ENCODE results near the gene SPATA21.
"Not testable (repeated sequence)": the region's sequence is repeated elsewhere in the genome, so short reads cannot be mapped to it uniquely, and the experiment has no call there.

SPATA21 gene, protein sequence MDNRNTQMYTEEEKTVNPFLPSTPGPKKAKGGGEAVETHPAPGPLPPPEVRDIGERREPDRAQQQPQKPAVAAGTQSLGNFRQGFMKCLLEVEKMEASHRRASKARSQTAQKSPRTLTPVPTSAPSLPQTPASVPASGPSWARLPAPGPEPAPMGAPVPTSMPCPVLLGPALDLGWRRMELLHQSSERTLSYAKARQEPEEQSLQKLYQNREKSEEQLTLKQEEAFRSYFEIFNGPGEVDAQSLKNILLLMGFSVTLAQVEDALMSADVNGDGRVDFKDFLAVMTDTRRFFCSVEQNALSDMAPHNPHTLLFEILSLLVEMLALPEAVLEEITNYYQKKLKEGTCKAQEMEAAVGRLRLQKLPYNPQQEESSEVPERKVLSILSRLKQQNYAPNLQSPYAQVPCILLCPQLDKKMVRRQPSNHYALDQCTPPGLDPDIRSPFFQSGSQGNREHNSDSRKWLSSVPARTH

DNA sequence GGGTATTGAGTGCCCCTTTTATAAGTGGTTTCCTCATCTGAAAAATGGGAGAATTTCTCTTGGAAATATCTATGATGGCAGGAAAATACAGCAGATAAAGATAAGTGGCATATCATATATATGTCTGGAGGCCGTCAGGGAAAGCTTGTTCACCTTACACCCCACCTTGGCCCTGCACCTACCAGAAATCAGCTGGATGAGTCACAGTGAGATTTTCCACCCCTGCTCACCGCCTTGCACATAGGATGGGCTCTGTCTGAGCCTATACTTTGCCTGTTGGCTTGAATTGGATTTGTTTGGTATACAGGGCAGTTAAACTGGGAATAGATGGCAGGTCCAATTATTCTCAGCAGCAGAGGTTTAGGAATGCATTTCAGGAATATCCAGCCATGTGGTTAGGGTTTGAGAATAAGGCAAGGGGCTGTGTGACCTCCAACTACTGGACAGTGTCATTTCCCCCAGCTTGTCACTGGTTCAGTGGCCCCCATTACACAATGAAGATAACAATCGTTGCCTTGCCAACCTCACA is at the start of gene SPATA21:
TSS of gene SPATA21 (minus strand) at position 479 of the 529 bp plus-strand sequence. CDS start 6,053 bp downstream, outside the sequence.
- DNase-seq, result no peak

DNA sequence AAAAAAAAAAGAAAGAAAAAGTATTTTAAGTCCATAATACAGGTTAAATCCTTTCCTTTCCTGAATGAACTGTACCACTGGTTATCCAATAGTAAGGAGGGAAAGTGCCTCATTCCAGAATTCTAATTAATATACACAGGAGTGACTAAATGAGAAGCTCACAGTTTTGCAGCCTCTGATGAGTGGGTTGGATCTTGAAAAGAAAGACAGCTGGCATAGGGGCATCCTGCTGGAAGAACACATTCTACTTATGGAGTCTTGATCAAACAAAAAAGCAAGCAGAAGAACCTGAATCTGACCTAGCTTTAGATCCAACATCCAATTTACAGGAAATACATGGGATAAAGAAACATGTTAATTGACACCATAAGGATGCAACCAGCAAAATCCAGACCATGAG is 49.8 kb upstream of the SPATA21 start:
- DNase-seq, result not testable (repeated sequence)

DNA sequence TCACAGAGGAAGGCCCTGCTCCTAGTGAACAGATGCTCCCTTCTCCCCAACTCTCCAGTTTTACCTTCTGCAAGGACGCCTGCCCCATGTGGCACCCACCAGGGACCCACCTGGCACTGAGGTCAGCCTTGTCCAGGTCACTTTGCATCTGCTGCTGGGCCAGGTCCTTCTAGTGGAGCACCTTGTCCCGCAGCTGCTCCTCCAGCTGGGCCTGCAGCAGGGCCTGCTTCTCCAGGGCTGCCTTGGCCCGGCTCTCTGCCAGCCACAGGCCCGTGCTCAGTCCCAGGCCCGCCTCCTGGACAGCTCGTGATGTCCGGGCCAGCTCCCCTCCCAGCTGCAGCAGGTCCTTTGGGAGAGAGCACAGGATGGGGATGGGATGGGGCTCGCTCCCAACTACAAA is 49.1 kb upstream of the SPATA21 start:
- not testable (repeated sequence) for DNase-seq

DNA sequence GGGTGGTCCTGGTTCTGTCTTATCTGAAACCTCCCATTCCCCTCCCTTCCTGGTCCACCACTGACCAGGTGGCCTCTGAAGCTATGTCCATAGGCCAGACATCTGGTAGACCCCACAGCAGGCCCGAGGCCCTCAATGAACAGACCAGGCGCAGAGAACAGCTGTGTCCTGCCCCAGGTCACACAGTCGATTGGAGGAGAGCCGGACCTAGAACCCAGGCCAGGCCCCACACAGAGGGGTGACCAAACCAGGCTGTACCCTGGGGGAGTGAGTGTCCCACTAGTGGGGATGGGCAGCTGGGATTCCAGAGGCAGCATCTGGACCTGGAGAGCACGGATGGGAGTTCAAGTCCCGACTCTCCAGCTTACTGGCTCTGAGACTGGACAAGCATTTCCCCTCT is 47.7 kb upstream of the SPATA21 start:
- no peak for DNase-seq

DNA sequence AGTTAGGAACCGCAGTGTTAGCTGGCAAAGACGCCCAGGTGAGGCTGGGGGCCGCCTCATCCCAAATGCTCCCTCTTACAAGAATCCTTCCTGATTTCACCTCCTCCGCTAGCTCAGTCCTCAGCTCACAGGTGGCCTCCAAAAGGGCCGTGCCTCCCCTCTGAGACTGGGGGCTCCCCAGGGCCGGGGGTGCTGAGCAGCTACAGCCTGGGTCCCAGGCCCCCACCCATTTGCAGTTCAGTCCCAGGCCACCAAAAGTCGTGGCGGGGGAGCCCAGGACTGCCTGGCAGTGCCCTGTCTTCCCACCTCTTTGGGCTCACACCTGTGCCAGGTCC is 47.2 kb upstream of the SPATA21 start:
- DNase-seq, result no peak

DNA sequence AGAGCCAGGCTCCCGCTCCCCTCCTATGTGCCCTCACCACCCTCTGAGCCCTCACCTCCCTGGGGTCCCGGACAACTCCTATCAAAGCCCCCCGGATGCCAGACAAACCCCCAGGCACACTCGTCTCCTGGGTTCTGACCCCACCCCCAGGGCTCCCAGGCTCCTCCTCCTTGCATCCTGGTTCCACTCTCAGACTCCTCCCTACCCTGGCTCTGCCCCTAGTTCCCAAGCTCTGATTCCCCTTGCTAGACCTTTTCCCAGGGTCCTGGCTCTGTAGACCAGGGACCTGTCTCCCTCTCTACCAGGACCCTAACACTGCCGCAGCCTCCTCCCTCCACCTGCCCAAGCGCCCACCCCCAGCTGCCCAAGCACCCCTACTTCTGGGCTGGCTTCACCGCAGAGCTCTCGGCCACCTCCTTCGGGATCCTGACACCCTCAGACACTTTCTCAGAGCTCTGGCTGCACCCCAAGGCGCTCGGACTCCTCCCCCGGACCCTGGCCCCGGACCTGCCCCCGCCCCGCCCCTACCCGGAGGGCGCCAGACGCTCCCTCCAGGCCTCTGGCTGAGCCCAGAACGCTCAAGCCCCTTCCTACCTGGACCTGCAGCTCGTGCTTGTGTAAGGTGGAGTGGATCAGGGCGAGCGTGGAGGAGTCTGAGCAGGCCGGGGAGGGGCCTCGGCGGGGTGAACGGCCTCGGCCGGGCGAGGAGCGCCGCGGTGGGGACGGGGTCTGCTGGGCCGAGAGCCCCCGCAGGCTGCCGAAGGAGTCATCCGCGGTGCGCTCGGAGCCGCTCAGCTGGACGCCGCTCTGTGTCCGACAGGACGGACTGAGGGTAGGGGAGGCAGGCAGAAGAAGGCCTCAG is 46.6 kb upstream of the SPATA21 start:
- DNase-seq, result not testable (repeated sequence)

DNA sequence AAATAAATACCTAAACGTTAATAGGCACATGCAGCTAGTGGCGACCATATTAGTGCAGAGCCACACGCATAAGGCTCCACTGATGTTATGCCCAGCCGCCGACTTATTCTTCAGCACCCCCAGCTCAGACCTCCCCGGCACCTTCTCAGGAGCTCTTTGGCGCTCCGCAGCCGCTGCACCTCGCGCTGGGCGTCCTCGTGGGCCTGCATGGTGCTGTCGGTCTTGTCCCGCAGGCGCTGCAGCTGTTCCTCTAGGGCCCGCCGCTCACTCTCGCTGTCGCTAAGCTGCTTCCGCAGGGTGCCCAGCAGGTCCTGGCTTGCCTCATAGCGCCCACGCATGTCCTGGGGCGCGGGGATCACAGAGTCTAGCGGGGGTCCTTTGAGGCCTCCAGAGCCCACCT is 45.9 kb upstream of the SPATA21 start:
- not testable (repeated sequence) for DNase-seq

DNA sequence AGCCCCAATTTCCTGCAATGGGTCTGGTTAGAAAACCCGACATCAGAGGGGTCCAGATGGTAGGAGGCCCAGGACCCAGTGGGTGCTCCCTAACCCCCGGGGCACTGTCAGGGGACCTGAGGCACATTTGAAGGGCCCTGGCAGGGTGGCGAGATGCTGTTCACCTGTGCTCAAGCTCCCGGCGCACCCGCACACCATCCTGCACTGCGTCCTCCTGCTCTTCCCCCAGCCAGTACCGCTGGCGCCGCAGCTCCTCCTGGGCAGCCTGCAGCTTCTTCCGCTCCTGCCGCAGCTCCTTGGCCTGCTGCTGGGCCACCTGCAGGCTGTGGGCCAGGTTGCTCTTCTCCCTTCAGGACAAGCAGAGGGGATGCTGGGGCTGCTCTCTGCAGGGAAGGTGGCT is 40.9 kb upstream of the SPATA21 start:
- DNase-seq, result no peak

DNA sequence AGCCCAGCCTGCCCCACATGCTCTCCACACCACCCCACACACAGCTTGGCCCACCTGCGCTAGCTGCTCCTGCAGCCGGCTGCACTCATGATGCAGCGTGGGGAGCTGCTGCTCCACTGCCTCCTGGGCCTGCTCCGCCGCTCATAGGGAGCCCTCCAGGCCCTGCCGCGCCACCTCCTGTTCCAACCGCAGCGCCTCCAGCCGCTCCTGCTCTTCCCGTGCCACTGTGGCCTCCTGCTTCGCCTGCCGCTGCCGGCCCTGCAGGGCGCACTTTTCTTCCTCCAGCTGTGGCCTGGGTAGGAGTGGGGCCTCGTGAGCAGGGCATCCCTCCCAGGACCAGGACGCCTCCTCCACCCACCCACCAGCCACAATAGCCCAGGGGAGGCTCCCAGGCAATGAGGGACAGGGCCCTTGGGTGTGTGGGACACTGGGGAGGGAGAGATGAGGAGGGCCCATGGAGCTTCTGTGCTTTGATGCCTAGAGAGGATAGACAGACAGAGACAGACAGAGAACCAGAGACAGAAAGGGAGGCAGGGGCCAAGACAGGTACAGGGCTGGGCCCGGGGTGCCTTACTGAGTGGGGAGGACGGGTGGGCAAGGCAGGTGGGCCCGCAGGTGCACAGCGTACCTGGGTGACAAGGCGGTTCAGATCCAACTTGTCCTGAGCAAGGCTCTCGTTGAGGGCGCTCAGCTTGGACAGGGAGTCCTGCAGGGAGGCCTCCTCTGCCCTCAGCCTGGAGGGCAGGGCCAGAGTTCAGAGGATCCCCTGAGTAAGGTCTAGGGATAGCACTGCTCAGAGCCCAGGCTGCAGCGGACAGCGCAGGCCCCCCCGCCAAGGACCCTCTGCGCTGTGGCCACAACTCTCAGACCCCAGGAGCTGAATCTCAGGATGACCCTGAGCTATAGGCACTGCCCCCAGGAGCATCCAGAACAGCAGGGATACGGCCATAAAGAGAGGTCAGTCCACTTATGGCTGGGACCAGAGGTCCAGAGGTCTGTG is 38.8 kb upstream of the SPATA21 start:
- DNase-seq, result not testable (repeated sequence)

DNA sequence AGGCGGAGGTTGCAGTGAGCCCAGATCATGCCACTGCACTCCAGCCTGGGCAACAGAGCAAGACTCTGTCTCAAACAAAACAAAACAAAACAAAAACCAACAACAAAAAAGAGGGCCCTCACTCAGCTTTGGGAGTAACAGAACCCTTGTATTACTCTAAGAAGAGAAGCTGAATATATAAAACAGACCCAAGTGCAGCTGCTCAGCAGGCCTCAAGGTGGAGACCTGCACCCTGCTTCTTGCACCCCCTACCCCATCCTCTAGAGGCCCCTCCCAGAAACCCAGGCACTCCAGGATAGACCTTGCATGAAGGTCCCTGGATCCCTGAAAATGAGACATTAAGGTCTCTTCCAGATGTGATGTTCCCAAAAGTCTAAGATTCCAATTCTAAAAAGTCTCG is 37.7 kb upstream of the SPATA21 start:
- DNase-seq, result not testable (repeated sequence)

DNA sequence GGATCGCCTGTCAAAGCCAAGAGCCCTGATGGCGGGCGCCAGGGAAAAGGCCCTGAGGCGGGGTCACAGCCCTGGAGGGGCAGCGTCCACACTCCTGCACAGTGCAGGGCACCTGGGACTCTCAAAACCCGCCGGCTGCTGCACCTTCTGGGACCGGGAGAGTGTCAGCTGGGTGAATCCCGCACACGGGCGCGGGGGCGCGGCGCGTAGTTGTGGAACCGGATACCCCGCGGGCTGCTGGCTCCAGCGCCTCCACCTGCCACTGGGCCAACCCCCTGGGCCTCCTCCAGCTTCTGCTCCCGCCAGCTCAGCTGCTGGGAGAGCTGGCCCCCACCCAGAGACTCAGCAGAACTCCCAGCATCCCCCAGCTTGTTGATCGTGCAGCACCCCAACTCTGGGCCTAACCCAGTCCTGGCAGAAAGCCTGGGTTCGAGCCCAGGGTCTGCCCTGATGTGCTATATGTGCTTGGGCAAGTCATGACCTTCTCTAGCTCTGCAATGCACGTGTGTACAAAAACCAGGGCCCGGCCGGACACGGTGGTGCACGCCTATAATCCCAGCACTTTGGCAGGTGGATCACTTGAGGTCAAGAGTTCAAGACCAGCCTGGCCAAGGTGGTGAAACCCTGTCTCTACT is 37.1 kb upstream of the SPATA21 start:
- DNase-seq, result no peak

DNA sequence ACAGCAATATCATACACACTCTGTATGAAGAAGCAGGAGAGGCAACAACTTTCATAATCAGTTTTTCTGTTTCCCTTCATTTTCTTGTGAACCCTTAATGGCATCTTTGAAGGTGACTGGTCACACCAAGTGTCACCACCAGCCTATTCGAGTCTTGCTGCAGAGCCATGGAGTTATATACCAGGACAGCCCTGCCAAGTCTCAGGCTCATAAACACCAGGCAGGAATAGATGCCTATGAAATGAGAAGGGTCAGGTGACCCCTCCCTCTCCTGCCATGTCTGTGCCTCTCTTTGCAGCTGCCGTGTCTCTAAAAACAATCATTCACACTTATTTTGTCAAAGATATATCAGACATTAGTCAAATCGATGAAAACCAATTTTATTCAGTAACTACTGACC is 31.3 kb upstream of the SPATA21 start:
- no peak for DNase-seq

DNA sequence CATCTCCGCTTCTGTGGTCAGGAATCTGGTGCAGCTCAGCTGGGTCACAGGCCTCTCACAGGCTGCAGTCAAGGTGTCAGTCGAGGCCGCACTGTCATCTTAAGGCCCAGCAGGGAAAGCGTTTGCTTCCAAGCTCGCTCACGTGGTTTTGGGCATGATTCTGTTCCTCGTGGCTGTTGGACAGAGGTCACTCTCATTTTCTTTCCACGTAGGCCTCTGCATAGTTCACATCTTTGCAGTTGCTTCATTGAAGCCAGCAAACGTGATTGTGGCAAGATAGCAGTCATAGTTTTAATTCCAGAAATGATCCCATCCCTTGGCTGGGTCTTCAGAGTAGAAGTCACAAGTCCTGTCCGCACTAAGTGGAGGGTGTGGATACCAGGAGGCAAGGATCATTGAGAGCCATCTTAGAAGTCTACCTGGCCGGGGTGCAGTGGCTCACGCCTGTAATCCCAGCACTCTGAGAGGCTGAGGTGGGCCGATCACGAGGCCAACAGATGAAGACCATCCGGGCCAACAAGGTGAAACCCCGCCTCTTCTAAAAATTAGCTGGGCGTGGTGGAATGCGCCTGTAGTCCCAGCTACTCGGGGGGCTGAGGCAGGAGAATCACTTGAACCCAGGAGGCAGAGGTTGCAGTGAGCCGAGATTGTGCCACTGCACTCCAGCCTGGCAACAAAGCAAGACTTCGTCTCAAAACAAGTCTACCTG is 27.8 kb upstream of the SPATA21 start:
- no peak for DNase-seq

DNA sequence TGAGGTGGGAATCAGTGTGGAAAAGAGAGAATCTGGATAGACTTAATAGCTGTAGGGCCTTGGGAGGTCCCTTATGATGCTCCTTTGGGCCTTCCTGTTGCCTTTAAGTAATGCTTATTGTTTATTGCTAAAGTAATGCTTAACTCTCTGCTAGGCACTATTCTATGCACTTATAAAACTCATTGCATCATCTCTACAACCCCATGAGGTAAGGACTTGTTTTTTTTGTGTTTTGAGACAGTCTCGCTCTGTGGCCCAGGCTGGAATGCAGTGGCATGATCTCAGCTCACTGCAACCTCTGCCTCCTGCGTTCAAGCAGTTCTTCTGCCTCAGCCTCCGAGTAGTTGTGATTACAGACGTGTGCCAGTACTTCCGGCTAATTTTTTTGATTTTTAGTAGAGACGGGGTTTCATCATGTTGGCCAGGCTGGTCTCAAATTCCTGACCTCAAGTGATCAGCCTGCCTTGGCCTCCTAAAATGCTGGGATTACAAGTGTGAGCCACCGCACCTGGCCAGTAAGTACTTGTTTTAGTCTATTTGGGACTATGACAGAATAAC is 25.6 kb upstream of the SPATA21 start:
- no peak for DNase-seq

DNA sequence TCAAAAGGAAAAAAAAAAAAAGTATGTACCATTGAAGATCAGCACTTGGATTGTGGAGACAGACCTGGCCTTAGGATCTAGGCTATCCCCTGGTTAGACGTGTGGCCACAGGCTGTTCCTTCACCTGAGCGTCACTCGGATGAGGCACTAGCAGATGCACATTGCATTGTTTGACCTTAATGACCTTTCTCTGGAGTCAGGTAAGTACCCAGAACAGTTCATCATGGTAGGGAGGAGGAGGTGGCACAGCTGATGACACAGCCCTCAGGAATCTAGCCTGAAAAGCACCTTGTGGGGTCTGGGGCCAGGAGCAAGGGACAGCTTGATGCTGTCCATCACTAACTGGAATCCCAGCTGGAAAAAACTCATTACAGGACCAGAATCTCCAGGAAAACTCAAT is 24.5 kb upstream of the SPATA21 start:
- no peak for DNase-seq

DNA sequence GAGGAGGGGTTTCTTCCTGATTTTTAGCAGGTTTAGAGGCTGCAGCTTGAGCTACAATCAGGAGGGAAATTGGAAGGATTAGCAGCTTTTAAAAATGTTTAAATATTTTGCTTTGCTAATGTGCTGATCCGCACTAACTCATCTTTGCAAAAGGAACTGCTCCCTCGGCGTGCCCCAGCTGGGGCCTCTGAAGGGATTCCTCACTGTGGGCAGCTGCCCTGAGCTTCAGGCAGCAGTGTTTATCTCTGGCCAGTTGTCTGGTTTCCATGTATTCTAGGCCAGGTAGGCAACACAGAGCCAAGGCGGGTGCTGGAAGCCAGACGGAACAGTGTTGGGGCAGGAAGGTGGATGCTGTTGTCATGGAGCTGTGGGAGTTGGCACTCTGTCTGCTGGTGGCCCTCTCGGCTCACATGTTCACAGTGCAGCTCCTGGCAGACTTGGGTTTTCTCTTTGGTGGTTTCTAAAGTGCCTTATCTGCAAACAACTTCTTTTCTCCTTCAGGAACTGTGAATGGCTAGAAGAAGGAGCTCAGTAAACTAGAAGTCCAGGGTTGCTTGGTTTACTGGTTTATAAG is 22.2 kb upstream of the SPATA21 start:
- DNase-seq, result no peak

DNA sequence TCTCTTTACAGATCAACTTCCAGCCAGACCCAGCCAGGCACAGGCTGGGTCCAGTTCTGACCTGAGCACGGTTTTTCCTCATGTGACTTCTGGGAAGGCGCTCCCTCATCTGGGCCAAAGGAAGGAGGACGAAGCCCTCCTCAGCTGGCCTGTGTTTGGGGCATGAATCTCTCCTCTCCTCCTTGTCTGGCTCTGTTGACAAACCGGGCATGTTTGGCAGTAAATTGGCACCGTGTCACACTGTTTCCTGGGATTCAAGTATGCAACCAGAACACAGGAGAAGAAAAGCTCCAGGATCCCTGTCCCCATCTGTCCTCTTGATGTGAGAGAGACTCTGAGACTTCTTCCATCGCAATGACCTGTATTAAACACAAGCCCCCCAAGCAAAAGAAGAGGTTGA is 21.6 kb upstream of the SPATA21 start:
- DNase-seq, result no peak

DNA sequence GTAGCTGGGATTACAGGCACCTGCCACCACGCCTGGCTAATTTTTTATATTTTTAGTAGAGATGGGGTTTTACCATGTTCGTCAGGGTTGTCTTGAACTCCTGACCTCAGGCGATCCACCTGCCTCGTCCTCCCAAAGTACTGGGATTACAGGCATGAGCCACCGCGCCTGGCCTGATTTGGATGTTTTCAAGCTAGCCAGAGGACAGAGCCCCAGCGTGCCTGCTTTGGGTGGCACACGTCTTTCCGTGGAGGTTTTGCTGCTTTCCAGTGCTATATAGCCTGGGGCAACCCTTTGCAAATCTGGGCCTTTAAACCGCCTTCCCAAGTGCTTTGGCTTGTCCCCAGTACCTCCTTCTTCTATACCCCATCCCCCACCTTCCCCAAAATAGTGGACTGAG is 18.9 kb upstream of the SPATA21 start:
- not testable (repeated sequence) for DNase-seq

DNA sequence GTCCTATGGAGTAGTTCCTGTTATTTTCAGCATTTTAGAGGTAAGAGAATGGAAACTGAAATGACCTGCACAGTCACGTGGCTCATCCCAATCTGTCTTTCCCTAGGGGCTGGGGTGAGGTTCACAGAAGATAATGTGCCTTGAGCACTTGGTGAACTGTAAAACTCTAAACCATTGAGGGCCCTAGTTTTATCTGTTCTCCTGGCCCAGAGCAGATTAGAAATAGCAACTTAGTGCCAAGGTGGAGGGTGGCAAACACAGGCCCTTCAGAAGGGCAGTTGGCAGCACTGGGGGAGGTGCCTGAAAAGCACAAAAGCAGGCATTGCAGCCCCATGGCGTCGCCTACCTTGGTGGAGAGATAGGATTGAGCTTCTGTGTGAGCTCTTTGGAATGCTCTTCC is 17.7 kb upstream of the SPATA21 start:
- DNase-seq, result not testable (repeated sequence)

DNA sequence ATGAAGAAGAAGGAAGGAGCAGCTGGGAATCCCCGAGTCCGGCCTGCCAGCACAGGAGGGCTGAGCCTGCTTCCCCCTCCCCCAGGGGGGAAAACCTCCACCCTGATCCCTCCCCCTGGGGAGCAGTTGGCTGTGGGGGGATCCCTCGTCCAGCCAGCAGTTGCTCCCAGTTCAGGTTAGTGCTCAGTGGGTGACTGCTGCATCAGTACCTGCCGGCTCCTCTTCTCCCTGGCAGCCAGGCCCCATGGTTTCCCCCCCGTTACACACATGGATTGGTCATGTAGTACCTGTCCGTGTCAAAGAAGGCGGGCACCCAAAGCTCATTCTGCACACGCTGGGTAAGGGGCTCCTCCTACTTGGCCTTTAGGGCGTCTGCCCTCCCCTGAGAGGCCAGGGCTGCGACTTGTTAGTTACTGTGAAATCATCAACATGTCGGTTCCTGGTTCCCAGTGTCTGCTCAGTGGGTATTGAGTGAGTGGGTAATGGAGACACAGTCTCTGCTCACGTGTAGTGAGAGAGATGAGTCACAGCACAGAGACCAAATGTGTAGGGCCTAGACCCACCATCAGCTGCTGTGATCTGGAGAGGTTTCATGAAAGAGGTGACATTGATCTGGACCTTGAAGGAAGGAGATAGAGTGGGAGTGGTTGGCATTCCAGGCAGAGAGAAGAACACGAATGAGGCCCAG is 14.8 kb upstream of the SPATA21 start:
- no peak for DNase-seq

Measured in NCI-H1436 treated with DMSO at 0.1 percent for 48 hours (cell line).